GM18505 (cell line): Measurements from ENCODE around the gene TLCD5.
A peak's percentile ranks its signal among the peaks of the same experiment; 100 is the strongest.

ENCODE experiments used
- ATAC-seq: cut with Tn5 transposase; IDR thresholded peaks from one replicate; pipeline ENCODE4 v1.9.1; 2021; ENCODE audit not compliant: unreplicated experiment
- POLR2A ChIP-seq: IDR thresholded peaks from 4 replicates; pipeline ENCODE4 v1.6.1; 2011; ENCODE audit warnings: borderline replicate concordance; ENCODE audit not compliant: insufficient read depth, insufficient read length; ENCODE audit errors: extremely low read depth

TLCD5 gene

GRCh38 chr11:120324932-120325810 is at the start of gene TLCD5:
TLCD5 (plus strand) TSS chr11:120325299; CDS start chr11:120327442, 2,143 bp downstream.
- no peak for ATAC-seq
- peak; percentile 59 for TF ChIP-seq POLR2A

GRCh38 chr11:120279502-120279901 is 45.6 kb upstream of the TLCD5 start:
- no peak for TF ChIP-seq POLR2A
- ATAC-seq = no peak

- no peak for ATAC-seq
- no peak for TF ChIP-seq POLR2A
Measured at GRCh38 chr11:120280600-120281051, 44.5 kb upstream of the TLCD5 start.

- no peak for ATAC-seq
- no peak for TF ChIP-seq POLR2A
Measured at GRCh38 chr11:120281143-120281795, 43.8 kb upstream of the TLCD5 start.

GRCh38 chr11:120283124-120283523 is 42.0 kb upstream of the TLCD5 start:
- no peak for ATAC-seq
- TF ChIP-seq POLR2A = no peak

GRCh38 chr11:120284272-120284671 is 40.8 kb upstream of the TLCD5 start:
- no peak for ATAC-seq
- no peak for TF ChIP-seq POLR2A

GRCh38 chr11:120285256-120285655 is 39.8 kb upstream of the TLCD5 start:
- TF ChIP-seq POLR2A = no peak
- ATAC-seq = no peak

GRCh38 chr11:120288021-120288420 is 37.1 kb upstream of the TLCD5 start:
- TF ChIP-seq POLR2A = no peak
- no peak for ATAC-seq

- ATAC-seq = no peak
- no peak for TF ChIP-seq POLR2A
Measured at GRCh38 chr11:120289426-120289825, 35.7 kb upstream of the TLCD5 start.

GRCh38 chr11:120290956-120291355 is 34.1 kb upstream of the TLCD5 start:
- no peak for TF ChIP-seq POLR2A
- no peak for ATAC-seq

GRCh38 chr11:120293038-120293800 is 31.9 kb upstream of the TLCD5 start:
- no peak for ATAC-seq
- no peak for TF ChIP-seq POLR2A

- no peak for ATAC-seq
- no peak for TF ChIP-seq POLR2A
Measured at GRCh38 chr11:120294096-120294495, 31.0 kb upstream of the TLCD5 start.

GRCh38 chr11:120295099-120295498 is 30.0 kb upstream of the TLCD5 start:
- ATAC-seq = no peak
- TF ChIP-seq POLR2A = no peak
